Suppressor macrophage treated with lipopolysaccharide for 4 hours (primary cell): Measurements from ENCODE around the gene NRIP3.
A peak's percentile ranks its signal among the peaks of the same experiment; 100 is the strongest.

Experiments used
- DNase-seq: peaks from one replicate; pipeline ENCODE4 v3.0.0-alpha.2; 2020

The NRIP3 gene

DNA sequence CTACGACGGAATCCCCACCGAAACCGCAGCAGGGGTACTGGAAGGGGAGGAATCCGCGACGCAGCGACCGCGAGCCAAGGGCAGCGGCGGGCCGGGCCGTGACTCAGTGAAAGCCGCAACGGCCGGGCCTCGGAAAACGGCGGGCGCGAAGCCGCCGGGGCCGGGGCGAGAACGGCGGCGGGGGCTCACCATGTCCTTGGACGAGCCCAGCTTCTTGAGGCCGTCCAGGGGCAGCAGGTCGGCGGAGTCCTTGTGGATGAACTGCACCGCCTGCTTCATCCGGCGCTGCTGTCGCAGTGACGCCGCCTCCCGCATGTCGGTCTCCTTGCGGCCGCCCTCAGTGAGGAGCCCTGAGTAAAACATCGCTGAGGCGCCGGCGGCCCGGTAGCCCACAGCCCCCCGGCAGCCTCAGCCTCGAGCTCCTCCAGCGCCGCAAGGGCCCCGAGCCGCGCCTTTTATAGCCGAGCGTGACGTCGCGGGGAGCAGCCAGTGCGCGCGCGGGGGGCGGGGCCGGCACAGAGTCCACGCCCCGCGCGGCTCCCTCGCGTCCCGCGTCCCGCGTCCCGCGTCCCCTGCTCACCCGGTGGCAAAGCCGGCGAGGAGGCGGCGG lies at the start of gene NRIP3:
TSS of gene NRIP3 (minus strand) at position 429 of the 610 bp plus-strand sequence. CDS start at position 363, 66 bp downstream.
- DNase-seq = peak; percentile 77

DNA sequence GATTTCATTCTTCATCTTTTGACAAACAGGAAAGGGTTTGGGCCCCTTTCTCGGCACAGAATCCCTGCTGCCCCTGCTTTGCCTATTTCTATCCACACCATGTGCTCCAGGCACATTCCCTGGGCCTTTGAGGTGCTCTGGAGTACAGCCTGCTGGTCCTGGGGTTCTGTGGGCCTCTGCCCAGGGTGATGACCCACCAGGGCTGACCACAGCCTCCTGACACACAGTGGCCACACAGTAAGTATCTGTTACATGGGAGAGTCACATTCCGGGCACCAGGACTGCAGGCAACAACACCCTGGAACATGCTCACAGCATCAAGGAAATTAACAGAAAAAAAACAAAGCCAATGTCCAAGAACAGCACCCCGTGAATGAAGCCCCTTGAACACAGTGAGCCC lies 48.5 kb upstream of the NRIP3 start:
- no peak for DNase-seq

DNA sequence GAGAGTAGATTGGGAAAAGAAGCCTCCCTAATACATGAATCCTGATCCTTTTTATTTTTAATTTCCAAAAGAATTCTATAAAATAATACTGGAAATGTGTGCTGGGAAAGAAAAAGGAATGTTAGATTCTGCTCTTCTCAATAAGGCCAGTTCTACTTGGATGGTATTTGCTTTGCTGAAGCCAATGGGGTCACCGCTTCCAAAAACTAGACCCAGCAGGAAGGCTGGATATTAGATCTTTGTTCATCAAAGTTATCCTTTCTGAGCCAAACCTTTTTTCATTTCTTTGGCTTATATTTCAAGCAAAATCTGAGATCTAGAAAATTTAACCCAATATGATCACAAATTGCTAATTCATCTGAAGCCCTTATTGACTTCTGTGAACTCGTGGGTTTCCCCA lies 46.2 kb upstream of the NRIP3 start:
- DNase-seq = no peak

DNA sequence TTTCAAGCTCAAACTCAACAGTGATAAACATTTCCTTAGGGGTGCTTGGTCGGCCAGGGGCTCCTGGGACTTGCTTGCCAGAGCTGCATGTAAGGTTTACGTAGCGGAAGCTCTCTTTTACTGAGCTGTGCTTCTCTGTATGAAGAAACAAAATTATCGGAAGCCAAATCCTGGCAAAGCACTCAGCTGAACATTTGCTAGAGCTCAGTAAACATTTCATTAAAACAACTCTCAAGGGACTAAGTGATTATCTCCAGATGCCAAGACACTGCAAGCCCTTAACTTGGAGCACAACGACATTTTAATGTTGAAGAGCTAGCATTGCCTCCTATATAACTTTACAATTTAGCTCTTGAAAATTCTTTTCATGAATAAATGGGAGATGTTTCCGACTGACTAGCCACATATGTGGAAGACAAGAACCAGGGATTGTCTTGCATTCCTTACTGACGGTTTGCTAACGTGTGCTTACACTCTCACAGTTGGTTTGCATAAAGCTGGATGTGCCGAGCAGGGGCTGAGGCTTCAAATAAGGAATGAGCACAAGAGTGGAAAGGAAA lies 44.2 kb upstream of the NRIP3 start:
- DNase-seq = no peak

DNA sequence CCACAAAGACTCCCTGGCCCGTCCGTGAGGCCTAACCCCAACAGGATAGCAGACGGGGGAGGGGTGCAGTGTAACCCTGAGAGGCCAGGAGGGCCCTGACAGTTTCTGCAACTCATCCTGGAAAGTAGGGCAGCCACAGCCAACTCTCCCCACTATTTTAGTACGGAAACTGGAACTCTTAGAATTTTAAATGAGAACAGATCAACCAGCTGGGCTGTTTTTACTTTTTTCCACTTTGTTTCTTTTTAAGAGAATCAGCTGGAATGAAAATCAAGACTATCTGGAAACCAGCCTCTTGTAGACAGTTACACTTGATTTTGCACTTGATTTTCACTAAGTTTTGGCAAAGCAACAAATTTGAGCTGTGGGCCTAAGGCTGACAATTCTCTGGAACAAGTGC lies 42.7 kb upstream of the NRIP3 start:
- DNase-seq = no peak

DNA sequence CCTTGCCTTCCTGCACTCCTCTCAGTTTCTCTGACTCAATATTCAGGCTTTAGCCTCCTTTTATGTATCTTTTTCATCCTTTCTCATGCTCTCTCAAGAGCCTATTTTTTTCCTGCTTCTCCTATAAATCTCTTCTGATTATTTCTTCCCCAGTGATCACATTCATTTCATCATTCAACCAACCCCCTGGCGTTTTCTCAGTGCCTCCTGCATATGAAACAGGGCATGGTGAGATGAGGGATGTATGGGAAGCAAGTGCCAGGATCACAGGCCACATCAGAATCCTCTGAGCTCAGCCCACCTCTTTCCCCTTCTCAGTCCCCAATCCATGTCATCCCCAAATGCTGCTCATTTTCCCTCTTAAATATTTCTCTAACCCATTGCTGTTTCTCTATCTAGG lies 38.7 kb upstream of the NRIP3 start:
- DNase-seq = no peak

DNA sequence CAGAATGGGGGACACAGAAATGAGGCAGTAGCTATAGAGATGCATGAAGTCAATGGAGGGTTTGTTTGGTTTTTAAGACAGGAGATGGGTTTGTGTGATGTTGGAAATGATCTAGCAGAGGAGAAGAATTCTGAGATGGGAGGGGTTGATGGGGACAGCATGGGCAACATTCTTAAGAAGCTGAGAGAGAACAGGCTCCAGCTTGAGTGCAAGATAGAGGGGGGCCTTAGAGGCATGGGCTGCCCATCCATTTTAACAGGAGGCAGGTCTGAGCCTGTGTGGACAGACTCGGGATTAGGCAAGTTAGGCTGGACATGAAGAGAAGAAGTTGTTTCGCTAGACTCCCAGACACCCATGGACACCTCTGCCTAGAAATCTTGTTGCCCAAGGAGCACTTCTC lies 37.9 kb upstream of the NRIP3 start:
- DNase-seq = no peak

DNA sequence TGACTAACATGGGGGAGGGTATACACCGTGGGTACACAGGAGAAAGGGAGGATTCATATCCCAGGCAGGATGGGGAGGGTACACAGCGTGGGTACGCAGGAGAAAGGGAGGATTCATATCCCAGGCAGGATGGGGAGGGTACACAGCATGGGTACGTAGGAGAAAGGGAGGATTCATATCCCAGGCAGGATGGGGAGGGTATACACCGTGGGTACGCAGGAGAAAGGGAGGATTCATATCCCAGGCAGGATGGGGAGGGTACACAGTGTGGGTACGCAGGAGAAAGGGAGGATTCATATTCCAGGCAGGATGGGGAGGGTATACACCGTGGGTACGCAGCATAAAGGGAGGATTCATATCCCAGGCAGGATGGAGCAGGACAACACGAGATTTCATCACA lies 36.6 kb upstream of the NRIP3 start:
- no peak for DNase-seq

DNA sequence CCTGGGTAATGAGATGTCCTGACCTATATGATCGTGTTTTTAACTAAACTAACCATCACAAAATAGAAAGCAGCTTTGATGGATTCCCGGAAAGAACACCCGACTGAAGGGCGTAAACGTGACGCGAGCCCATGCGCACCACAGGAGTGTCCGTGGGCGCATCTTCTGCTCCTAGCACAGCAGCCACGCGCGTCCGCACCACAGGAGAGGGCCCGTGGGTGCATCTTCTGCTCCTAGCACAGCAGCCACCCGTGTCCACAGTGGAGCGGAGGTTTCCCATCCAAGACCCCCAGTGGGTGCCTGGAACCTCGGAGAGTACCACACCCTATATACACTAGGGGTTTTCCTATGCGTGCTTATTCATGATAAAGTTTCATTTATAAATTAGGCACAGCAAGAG lies 36.1 kb upstream of the NRIP3 start:
- DNase-seq = no peak

DNA sequence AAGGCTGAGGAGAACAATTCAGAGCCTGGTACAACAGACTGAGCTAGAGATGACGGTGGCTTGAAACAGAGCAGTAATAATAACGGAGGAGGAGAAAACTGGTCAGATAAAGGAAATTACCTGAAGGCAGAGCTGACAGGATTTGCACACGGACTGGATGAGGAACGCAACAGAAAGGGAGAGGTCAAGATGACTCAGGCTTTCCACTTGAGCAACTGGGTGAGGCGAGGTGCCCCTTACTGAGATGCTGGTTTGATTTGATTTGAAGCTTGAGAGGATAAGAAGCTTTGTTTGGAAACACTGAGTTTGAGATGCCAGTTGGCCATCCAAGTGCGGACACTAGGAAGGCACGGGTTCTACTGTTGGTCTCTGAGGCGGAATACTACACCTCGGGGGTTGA lies 35.4 kb upstream of the NRIP3 start:
- DNase-seq = peak; percentile 59

DNA sequence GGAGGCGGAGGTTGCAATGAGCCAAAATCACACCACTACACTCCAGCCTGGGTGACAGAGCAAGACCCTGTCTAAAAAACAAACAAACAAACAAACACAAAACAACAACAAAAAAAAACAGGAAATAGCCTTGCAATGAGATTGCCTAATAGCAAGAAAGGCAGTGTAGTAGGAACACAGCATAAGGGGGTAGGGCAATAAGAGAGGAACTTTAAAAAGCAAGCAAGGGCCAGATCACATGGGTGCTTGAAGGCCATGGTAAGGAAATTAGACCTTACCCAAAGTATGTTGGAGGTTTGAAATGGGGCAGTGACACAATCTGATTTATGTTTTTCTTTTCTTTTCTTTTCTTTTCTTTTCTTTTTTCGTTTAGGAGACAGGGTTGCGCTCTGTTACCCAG lies 34.7 kb upstream of the NRIP3 start:
- peak; percentile 67 for DNase-seq

DNA sequence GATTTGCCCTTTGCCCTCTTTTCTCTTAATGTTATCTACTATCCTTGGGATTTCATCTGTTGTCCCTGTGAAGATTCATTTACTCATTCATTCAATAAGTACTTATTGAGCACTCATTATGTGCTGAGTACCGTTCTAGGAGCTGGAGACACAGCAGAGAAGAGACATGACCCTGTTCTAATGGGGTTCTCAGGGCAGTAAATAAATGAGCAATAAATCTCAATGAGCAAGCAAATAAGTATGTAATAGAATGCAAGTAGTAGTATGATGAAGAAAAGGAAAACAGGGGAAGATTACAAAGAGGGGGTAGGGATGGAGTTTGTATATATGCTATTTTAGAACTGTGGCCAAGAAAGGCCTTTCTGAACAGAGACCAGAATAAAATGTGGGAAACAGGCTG lies 34.2 kb upstream of the NRIP3 start:
- no peak for DNase-seq

DNA sequence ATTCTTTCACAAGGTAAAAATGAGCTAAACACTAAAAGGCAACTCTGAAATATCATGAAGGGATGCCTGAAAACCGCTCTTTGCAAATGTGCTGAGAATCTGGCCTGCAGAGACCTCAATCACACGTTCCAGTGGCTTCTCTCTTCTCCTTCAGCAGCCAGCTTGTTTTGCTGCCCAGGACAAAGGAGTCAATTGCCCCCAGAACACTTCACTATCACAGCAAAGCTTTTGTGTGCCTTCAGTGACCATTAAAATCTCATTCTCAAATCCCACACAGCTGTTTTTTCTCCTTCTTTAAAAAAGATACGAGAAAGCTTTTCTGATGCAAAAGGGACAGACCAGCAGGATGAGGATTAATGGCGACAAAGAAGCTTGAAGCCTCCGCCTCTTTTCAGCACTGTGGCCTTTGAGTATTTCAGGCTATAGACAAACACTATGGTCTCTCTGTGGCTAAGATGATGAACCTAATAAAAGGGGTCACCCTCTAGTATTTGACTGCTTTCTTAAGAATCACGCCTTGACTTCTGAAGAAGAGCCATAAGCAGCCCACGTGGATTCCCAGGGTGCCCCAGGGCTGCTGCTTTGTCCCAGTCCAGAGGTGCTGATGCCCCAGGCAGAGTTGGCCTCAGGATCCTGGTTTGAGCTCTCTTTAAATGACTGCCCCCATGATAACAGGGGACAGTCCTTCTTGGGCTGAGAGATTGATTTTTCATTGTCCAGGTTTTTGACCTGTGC lies 33.4 kb upstream of the NRIP3 start:
- no peak for DNase-seq

DNA sequence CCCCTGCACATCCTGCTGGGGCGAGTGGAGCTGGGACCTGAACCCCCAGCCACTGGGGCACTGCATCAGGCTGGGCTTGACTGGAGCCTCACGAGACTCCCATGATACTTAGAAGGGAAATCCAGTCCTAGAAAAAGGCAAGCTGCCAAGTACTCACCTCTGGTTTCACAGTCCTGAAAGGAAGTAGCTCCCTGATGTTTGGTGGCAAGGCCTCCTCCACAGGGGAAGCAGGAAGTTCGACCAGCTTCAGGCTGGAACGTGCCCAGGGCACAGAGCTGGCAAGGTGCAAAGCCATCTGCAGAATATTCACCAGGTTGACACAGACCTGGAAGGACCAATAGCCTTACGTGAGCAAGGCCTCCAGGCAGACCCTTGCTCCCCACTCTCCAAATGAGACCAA lies 26.8 kb upstream of the NRIP3 start:
- no peak for DNase-seq

DNA sequence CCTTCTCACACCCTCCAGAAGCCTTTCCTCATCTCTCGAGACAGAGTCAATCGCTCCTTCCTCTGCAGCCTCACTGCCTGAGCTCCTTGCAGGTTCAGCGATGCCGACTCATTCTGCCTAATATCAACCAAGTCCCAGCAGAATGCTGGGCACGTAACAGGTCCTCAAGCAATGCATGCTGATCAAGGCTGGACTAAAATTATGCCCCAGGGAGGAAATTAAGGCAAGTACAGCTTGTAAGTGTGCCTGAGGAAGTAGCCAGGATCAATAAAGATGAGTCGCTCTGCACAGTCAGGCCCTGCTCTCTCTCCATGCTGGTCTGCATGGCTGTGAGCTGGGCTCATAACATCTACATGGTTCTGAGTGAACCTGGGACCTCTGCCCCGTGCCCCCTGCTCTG lies 25.6 kb upstream of the NRIP3 start:
- no peak for DNase-seq

DNA sequence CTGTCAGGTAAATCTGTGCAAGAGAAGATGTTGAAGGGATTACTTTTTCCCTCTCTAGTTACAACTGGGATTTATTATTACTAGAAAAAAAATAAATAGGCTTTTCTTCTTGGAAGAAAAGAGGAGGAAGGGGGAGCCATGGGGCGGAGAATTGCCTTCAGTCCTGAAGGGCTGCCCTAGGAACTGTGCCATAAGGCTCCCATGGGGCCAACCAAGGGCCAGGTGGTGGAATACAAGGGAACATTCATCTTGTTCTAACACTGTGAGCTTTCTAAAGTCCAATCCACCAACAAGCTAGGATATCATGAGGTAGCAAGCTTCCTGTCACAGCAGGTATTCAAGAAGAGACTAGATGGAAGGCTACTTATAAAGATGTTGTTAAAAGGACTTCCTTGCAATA lies 24.8 kb upstream of the NRIP3 start:
- no peak for DNase-seq

DNA sequence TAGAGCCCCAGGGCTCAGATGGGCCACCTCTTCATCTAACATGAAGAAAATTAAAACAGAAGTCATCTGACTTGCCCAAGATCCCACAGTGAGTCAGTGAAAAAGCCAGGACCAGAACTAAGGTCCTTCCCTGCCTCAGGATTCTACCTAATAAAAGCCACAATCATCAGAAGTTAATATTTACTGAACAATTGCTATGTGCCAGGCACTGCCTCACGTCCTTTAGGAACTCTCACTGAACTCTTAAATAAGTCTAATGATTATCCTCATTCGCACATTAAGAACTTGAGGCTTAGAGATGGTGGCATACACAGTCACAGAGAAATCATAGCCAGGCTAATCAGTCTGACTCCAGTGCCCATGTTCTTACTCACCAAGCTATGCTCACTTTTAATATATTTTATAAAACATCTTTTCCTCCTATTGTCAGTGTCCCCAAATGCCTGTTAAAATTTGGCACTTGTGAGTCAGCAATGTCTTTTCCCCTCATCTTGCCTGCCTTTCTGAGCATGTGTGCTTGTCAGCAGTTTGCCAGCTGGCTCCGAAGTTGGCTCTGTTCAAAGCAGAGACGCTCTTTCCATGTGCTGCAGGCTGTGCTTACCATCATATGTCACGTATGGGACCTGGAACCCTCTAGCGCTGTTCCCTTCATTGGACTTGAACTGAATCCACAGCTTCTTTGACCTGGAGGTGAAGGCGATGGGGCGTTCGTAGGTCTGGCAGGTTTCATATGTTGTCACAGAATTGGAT lies 21.5 kb upstream of the NRIP3 start:
- no peak for DNase-seq

DNA sequence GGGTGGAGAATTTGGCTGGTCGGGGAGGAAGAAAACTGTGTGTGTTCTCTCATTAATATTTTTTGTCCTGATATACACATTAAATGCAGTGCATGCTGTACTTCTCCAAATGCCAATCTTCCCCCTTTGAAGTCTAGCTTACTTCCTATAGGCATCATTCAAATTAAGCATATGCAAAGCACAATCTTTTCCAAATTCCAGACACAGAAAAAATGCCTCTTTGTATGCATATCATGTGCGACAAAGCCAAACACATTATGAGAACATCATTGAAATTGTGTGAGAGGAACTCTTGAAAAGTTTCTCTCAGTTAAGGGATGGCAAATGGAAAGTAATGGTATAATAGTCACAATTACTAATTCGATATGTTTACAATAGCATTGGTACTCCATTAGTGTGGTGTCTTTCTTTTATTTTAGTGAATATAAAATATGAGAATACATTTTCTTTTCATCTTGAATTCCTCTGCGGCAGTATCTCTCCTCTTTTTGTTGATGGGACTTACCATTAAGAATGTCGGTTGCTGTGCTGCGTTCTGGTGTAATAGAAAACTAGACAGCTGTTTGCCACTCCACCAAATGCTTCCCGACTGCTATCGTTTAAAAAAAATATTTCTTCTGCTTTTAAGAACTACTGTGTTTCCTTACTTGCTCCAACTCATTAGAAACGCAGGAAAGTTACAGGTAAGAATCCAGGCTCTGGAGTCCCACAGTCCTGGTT lies 19.3 kb upstream of the NRIP3 start:
- DNase-seq = no peak

DNA sequence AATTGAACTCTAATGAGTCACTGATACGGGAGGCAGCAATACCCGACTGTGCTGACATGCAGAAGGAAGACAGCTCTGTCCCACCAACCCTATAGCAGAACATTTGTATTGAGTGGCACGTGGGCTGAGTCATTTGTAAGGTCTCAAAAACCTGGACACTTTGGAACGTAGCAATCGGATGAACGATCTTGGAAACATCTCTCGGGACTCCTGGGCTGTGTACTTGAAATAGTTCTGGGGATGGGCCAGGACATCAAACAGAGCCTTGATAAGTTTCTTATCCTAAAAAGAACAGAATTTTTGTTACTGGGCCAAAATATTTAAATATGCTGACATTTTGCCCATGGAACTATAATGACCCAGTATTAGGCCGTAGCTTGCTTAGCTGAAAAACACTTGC lies 17.1 kb upstream of the NRIP3 start:
- DNase-seq = no peak

DNA sequence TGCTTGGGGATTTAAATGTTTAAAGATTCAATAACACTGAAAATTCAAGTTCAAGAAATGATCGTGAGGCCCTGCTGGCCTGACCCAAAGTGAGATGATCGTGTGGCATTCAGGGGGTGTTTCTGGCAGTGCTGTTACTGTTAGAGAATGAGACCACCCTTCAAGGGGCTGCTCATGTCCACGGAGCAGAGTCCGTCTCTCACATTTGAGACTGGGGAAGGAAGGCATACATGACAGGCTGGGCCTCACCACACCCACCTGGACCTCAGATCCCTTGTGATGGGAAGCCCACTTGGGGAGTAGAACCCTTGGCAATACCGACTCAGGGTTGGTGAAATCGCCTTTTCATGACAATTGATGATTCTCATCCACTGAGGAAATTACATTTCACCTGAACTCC lies 16.1 kb upstream of the NRIP3 start:
- DNase-seq = no peak

DNA sequence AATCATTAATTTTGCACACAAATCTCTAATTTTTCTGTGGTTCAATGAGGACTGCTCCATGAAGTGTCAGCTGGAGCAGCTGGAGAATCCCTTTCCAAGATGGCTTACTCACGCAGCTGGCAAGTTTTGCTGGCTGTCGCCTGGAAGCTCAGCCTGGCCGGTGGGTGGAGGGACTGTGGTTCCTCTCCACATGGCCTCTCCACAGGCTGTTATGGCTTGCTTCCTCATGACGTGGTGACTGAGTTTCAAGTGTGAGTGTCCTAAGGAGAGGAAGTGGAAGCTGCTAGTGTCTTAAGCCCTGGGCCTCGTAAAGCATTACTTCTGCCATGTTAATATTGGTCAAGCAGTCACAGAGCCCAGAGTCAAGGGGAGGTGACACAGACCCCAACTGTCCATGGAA lies 14.0 kb upstream of the NRIP3 start:
- peak; percentile 94 for DNase-seq

DNA sequence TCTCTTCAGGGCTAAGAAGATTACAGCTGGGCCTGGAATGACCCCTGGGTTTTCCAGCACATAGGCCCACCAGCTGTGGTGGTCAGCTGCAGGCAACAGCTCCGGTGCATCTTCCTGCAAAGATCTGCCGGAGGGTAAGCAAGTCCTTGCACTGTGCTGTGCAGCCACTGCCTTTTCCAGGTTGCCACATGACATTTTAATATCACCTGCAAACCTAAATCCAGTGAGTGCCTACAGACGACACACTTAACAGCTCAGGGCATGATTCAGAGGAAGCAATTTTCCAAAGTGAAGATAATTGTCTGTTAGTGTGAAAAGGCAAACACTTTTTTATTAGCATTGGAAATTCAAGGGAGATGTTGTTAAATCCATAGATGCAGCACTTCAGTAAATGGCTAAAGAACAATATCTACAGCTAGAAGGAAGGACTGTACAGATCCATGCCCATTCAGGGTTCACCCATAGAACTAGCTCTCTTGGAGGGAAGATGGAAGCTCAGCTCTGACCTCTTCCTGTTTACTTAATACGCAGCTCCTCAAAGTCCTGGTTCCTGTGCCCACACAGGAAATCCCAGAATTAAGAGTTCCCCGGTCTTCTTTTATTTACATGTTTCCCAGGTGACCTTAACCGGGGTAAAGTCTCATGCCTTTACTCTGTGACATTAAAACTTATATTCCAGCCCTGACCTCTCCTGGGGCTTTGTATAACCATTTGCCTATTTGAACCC lies 13.3 kb upstream of the NRIP3 start:
- no peak for DNase-seq

DNA sequence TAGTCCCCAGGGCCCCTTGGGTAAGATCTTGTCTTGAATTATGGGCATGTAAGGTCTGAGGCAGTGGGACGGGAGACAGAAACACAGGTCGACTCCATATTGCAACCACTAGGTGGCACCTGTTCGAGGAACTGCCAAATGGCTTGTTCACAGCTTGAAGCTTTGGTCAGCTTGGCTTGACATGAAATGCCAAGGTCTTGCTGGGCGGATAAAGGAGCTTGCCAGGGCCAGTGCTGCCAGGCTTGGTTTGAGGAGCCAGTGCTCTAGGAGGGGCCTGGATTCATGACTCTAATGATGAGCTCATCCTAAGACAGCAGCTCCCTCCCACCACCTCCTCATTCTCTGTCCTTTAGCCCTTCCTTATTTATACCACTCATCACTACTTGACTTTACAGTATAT lies 11.9 kb upstream of the NRIP3 start:
- peak; percentile 71 for DNase-seq
